ENCODE results near the gene CCT3. TPM values are rescaled to one million over a fixed set of nuclear protein-coding genes. Genes with fewer than 3 reads are reported as not detected.
A peak's percentile ranks its signal among the peaks of the same experiment; 100 is the strongest.

The CCT3 gene
- total RNA-seq, 1 donor from 2014 or later: 343 TPM

GRCh38 chr1:156359973-156360372 is 21.9 kb upstream of the CCT3 start:
- Mint-ChIP-seq H3K36me3 (ENCODE audit: low read depth) (no peaks in the 10 kb centered on the region), H3K4me1 (peaks cover 10% of the 10 kb centered on the region), H3K4me3 (no peak overlapping the region), H3K27ac (ENCODE audit: unreplicated experiment) (no peak overlapping the region), H3K9me3 (no peaks in the 10 kb centered on the region), H3K27me3 (ENCODE audit: low read depth) (peaks cover 69% of the 10 kb centered on the region)
- peak; percentile 37 for TF ChIP-seq CTCF (conservative IDR thresholded peaks at IDR 0.05)
- no peak for DNase-seq (ENCODE audit: low read depth, low spot score)

- no peaks in the 10 kb centered on the region for H3K36me3 Mint-ChIP-seq (ENCODE audit: low read depth)
- peaks cover 70% of the 10 kb centered on the region for H3K27me3 Mint-ChIP-seq (ENCODE audit: low read depth)
- DNase-seq (ENCODE audit: low read depth, low spot score): no peak
- peaks cover 10% of the 10 kb centered on the region for H3K4me1 Mint-ChIP-seq
- H3K4me3 Mint-ChIP-seq: no peak overlapping the region
- TF ChIP-seq CTCF (conservative IDR thresholded peaks at IDR 0.05): no peak
- no peak overlapping the region for H3K27ac Mint-ChIP-seq (ENCODE audit: unreplicated experiment)
- H3K9me3 Mint-ChIP-seq: no peaks in the 10 kb centered on the region
These were observed 21.2 kb upstream of the CCT3 start for GRCh38 chr1:156359249-156359648.

DNA sequence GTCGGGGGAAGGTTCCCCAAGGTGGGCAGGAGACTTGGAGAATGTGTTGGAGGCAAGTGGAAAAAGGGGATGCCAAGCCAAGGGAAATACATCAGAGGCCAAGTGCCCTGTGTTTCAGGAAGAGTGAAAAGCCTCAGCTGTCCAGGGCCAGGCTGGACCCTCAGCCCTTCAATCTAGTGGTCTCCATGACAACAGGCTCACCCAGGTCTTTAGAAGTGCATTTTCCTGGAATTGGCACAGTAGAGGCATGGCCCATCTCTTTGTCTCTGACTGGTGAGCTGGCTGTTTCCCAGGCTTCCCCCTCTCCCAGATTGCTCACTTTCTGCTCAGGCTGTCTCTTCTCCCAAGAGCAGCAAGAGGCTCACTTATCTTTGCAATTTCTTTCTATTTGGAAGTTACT is 20.5 kb upstream of the CCT3 start:
- DNase-seq (ENCODE audit: low read depth, low spot score): no peak
- Mint-ChIP-seq H3K9me3 (no peaks in the 10 kb centered on the region), H3K4me1 (peaks cover 10% of the 10 kb centered on the region), H3K27ac (ENCODE audit: unreplicated experiment) (no peak overlapping the region), H3K4me3 (no peak overlapping the region), H3K36me3 (ENCODE audit: low read depth) (no peaks in the 10 kb centered on the region), H3K27me3 (ENCODE audit: low read depth) (peaks cover 71% of the 10 kb centered on the region)
- TF ChIP-seq CTCF (conservative IDR thresholded peaks at IDR 0.05): no peak

GRCh38 chr1:156357977-156358376 is 19.9 kb upstream of the CCT3 start:
- no peak for DNase-seq (ENCODE audit: low read depth, low spot score)
- Mint-ChIP-seq H3K27ac (ENCODE audit: unreplicated experiment) (no peak overlapping the region), H3K36me3 (ENCODE audit: low read depth) (no peaks in the 10 kb centered on the region), H3K9me3 (no peaks in the 10 kb centered on the region), H3K27me3 (ENCODE audit: low read depth) (peaks cover 71% of the 10 kb centered on the region), H3K4me3 (no peak overlapping the region), H3K4me1 (peaks cover 10% of the 10 kb centered on the region)
- TF ChIP-seq CTCF (conservative IDR thresholded peaks at IDR 0.05): no peak

- H3K4me1 Mint-ChIP-seq: peaks cover 10% of the 10 kb centered on the region
- peak; percentile 41 for DNase-seq (ENCODE audit: low read depth, low spot score)
- H3K27me3 Mint-ChIP-seq (ENCODE audit: low read depth): peaks cover 78% of the 10 kb centered on the region
- H3K4me3 Mint-ChIP-seq: no peak overlapping the region
- H3K9me3 Mint-ChIP-seq: no peaks in the 10 kb centered on the region
- H3K27ac Mint-ChIP-seq (ENCODE audit: unreplicated experiment): no peak overlapping the region
- no peaks in the 10 kb centered on the region for H3K36me3 Mint-ChIP-seq (ENCODE audit: low read depth)
- peak; percentile 82 for TF ChIP-seq CTCF (conservative IDR thresholded peaks at IDR 0.05)
These were observed 18.9 kb upstream of the CCT3 start for GRCh38 chr1:156356875-156357534.
